ENCODE measurements around the gene IL5.
"Not testable (repeated sequence)": the region's sequence is repeated elsewhere in the genome, so short reads cannot be mapped to it uniquely, and the experiment has no call there.

The IL5 gene

GRCh38 chr5:132543472-132544201 lies at the start of gene IL5:
IL5 (minus strand) TSS chr5:132543522; CDS start chr5:132543478, 44 bp downstream.
- in situ Hi-C loops (cut with MboI; ENCODE audit: low sequenced_read_pairs) = no loop called here

GRCh38 chr5:132592521-132592920 lies 49.2 kb upstream of the IL5 start:
- in situ Hi-C loops (cut with MboI; ENCODE audit: low sequenced_read_pairs) = no loop called here

DNA sequence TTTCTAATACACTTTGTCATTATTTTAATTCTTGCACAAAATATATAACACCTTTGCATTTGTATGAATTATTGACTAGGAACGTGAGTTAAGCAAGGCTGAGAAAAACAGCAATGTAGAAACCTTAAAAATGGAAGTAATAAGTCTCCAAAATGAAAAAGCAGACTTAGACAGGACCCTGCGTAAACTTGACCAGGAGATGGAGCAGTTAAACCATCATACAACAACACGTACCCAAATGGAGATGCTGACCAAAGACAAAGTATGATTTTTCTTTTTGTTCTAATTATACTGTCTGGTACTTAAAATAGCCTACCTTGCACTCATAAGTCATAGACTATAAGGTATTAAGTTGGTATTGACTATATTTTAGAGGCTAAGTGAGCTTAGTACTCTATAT lies 47.8 kb upstream of the IL5 start:
- in situ Hi-C loops (cut with MboI; ENCODE audit: low sequenced_read_pairs) = no loop called here

DNA sequence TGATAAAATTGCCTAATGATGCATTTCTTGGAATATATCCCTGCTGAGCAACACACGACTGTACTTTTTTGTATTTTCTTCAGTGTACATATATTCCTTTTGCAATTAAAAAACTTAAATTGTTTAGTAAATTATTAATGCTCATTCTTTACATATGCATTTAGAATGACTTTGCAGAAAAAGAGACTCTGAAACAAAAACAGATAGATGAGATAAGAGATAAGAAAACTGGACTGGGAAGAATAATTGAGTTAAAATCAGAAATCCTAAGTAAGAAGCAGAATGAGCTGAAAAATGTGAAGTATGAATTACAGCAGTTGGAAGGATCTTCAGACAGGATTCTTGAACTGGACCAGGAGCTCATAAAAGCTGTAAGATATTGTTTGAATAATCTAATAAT lies 46.1 kb upstream of the IL5 start:
- in situ Hi-C loops (cut with MboI; ENCODE audit: low sequenced_read_pairs) = no loop called here

- in situ Hi-C loops (cut with MboI; ENCODE audit: low sequenced_read_pairs) = no loop called here
These were observed 42.7 kb upstream of the IL5 start for GRCh38 chr5:132586063-132586462.

DNA sequence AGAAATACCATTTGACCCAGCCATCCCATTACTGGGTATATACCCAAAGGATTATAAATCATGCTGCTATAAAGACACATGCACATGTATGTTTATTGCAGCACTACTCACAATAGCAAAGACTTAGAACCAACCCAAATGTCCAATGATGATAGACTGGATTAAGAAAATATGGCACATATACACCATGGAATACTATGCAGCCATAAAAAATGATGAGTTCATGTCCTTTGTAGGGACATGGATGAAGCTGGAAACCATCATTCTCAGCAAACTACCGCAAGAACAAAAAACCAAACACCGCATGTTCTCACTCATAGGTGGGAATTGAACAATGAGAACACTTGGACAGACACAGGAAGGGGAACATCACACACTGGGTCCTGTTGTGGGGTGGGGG lies 41.2 kb upstream of the IL5 start:
- in situ Hi-C loops (cut with MboI; ENCODE audit: low sequenced_read_pairs) = not testable (repeated sequence)

- in situ Hi-C loops (cut with MboI; ENCODE audit: low sequenced_read_pairs) = no loop called here
These were observed 32.8 kb upstream of the IL5 start for GRCh38 chr5:132576123-132576522.

DNA sequence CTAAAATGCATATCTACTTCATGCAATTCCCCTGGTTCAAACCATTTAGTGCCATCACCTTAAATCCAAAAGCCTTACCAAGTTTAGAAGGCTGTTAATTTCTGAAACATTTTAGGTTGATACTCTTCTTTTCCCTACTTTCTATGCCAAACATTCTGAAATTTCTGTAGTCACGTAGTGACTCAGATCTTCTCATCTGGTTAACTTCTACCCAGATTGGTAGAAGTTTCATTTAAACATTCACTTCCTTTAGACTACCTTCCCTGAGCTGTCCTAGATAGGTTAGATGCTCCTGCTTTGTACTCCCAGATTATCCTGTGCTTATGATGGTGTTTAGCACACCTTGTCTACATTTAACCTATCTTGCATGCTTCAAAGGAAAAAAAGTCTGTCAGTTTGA lies 23.3 kb upstream of the IL5 start:
- in situ Hi-C loops (cut with MboI; ENCODE audit: low sequenced_read_pairs) = no loop called here

DNA sequence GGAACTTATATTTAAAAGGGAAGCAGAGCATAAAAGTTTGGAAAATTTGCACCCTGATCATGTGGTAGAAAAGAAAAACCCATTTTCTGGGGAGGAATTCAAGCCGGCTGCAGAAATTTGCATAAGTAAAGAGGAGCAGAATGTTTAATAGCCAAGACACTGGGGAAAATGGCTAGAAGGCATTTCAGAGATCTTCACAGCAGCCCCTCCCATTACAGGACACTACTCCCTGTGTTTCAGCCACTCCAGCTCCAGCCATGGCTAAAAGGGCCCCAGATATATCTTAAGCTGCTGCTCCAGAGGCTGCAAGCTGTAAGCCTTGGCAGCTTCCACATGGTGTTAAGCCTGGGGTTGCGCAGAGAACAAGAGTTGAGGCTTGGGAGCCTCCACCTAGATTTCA lies 21.2 kb upstream of the IL5 start:
- in situ Hi-C loops (cut with MboI; ENCODE audit: low sequenced_read_pairs) = not testable (repeated sequence)

- in situ Hi-C loops (cut with MboI; ENCODE audit: low sequenced_read_pairs) = no loop called here
These were observed 18.3 kb upstream of the IL5 start for GRCh38 chr5:132561601-132562000.

GRCh38 chr5:132559383-132560060 lies 16.2 kb upstream of the IL5 start:
- in situ Hi-C loops (cut with MboI; ENCODE audit: low sequenced_read_pairs) = no loop called here

GRCh38 chr5:132557478-132558172 lies 14.3 kb upstream of the IL5 start:
- in situ Hi-C loops (cut with MboI; ENCODE audit: low sequenced_read_pairs) = no loop called here

- in situ Hi-C loops (cut with MboI; ENCODE audit: low sequenced_read_pairs) = no loop called here
These were observed 13.6 kb upstream of the IL5 start, which contains the start of gene RAD50 for GRCh38 chr5:132556763-132557477. RAD50 (plus strand) TSS chr5:132556977; CDS start chr5:132557325, 348 bp downstream.

DNA sequence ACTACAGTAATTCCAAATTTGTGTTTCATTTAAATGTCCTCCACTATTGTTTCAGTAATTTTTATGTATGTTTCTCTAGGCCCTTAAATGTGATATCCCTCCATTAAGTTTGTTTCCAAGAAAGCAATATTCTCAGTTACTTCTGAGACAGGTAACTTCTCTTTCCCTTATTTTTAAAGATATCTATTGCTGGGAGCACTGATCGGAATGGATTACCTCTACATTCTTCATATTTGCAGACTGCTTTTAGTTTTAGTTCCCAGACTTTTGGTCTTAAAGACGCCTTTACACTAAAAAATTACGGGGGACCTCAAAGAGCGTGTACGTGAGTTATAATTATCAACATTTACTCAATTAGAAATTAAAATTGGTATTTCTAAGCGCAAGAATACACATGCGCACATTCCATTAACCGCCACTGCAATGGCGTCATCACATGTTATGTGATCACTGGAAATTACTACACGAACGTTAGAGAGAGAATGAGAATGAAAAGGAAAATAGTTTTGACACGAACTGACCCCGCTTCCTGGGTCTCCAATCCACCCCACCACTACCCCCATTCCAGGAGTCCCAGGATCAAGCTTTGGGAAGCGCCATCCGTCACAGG lies 12.9 kb upstream of the IL5 start:
- in situ Hi-C loops (cut with MboI; ENCODE audit: low sequenced_read_pairs) = no loop called here

- in situ Hi-C loops (cut with MboI; ENCODE audit: low sequenced_read_pairs) = no loop called here
These were observed 6.3 kb upstream of the IL5 start for GRCh38 chr5:132549576-132549975.

GRCh38 chr5:132548834-132549233 lies 5.5 kb upstream of the IL5 start:
- in situ Hi-C loops (cut with MboI; ENCODE audit: low sequenced_read_pairs) = not testable (repeated sequence)

DNA sequence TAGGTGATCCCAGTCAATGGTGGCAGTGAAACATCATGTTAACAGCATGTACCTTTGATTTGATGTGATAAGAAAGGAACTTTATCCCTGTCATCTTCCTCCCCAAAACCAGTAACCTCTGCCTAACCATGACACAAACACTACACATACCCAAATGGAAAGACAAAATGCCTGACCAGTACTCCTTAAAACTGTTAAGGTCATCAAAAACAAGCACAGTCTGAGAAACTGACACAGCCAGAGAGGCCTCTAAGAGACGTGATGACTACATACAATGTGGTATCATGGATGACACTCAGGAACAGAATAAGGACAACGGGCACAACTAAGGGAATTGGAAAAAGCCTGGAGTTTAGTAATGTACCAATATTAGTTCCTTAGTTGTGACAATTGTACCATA lies 3.9 kb upstream of the IL5 start:
- in situ Hi-C loops (cut with MboI; ENCODE audit: low sequenced_read_pairs) = no loop called here

DNA sequence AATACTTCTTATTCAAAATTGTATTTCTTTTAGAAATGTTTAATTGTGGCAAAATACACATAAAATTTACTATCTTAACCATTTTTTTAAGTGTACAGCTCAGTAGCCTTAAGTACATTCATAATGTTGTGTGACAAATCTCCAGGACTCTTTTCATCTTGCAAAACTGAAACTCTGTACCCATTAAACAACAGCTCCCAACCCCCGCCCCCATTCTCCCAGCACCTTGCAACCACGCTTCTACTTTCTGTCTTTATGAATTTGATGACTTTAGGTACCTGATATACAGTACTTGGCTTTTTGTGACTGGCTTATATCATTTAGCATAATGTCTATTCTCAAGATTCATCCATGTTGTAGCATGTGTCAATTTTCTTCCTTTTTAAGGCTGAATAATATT lies 2.8 kb upstream of the IL5 start:
- in situ Hi-C loops (cut with MboI; ENCODE audit: low sequenced_read_pairs) = no loop called here

DNA sequence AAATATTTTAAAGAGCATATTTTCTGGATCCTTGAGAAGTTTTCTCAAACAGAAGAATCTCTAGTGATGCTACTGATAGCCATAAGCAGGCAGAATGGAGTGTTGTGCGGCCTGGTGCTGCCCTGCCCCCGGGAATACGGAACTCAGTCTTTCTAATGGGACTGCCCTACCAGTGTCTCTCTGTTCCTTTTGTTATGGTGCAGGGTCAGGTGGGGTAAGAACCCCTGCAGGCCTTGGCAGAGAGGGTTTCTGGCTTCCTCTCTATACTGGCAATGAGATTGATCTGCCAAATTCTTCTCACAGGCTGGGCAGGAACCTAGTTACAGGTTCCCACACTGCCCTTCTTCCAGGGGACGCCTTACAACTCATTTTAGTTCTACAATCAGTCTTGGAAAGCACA lies 2.6 kb downstream of the IL5 start:
- in situ Hi-C loops (cut with MboI; ENCODE audit: low sequenced_read_pairs) = no loop called here

DNA sequence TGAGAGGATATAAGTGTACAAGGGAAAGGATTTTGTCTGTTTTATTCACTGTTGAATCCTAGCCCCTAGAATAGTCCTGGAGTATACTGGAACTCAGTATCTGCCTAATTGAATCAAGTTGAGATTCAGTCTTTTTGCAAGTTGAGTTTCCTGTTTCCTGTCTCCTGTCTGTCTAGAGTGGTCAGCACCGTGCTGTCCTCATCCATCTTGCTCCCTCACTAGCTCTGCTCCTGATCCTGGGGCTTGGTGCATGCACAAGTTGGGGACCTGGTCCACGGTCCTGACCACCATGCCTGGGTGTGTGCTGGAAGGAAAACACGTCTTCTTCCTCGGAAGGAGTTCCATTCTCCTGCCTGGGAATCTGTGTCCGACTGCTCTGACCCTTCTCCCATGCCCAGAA lies 3.2 kb downstream of the IL5 start:
- in situ Hi-C loops (cut with MboI; ENCODE audit: low sequenced_read_pairs) = no loop called here

DNA sequence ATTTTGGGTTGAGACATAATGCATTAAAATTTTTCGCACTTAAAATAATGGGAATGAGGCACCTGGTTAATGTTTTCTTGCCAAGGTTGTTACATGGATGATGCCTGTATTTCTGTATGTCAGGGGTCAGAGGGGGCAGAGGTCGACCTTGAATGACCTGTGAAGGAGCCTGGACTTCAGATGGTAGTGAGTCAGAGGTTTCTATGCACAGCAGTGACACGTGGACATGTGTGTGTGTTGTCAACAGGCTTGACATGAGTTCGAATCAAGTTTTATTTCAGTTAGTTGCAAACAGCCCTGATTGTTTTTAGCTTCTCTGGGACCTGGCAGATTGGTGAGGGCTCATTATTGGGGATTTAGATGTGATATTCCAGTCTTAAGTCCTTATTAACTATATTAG lies 3.6 kb downstream of the IL5 start:
- in situ Hi-C loops (cut with MboI; ENCODE audit: low sequenced_read_pairs) = no loop called here
